Stomach smooth muscle (tissue), 2 donors: Measurements from ENCODE around the gene PRIMA1.

ENCODE experiments used
- H3K27ac ChIP-seq: one replicate; pipeline ENCODE4 v1.7.0; 2013; ENCODE audit warnings: mild to moderate bottlenecking, low read length, inconsistent platforms
- H3K27me3 ChIP-seq, 2 donors: one replicate each; pipeline ENCODE4 v1.7.0; 2013; ENCODE audit warnings: low read length in 2 of 2; ENCODE audit not compliant: insufficient read depth in 2 of 2, control insufficient read depth in 1 of 2
- H3K36me3 ChIP-seq, 2 donors: one replicate each; pipeline ENCODE4 v1.7.0; 2013; ENCODE audit warnings: low read length in 2 of 2; ENCODE audit not compliant: control insufficient read depth in 2 of 2, insufficient read depth in 2 of 2
- H3K4me1 ChIP-seq: one replicate; pipeline ENCODE4 v1.7.0; 2013; ENCODE audit warnings: low read length; ENCODE audit not compliant: control insufficient read depth, insufficient read depth
- H3K4me3 ChIP-seq, 2 donors: one replicate each; pipeline ENCODE4 v1.7.0; 2013; ENCODE audit warnings: low read length in 2 of 2
- H3K9ac ChIP-seq, 2 donors: one replicate each; pipeline ENCODE4 v1.7.0; 2013; ENCODE audit warnings: low read length in 2 of 2, mild to moderate bottlenecking in 1 of 2
- H3K9me3 ChIP-seq, 2 donors: one replicate each; pipeline ENCODE4 v1.7.0; 2013; ENCODE audit warnings: low read length in 2 of 2; ENCODE audit not compliant: control insufficient read depth in 2 of 2
- donor health status: healthy.
- donor health status: Pancreatic carcinoma.

PRIMA1 gene

GRCh38 chr14:93676416-93676958, 111.8 kb downstream of the PRIMA1 start:
- no peak overlapping the region for H3K4me3 ChIP-seq
- H3K4me1 ChIP-seq, result no peaks in the 10 kb centered on the region
- H3K27ac ChIP-seq, result no peak overlapping the region
- no peaks in the 10 kb centered on the region for H3K36me3 ChIP-seq
- no peaks in the 10 kb centered on the region for H3K9me3 ChIP-seq
- no peak overlapping the region for H3K9ac ChIP-seq
- H3K27me3 ChIP-seq, result no peaks in the 10 kb centered on the region

DNA sequence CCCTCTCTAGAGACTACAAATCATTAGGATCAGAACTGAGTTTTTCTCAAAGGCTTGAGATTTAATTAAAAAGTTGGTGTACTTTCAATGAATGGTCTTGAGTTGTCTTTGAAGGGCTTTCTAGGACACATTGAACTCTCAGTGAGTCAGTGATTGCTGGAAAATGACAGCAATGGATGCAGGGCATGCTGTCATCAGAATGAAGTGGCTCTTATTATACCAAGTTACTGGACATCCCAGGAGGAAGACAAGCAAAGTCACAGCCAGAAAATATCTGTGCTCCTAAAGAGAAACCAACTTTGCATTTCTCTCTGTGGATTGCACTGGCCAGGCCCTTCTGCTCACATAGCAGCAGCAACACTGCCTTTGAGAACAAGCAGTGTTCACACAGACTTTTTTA, 112.6 kb downstream of the PRIMA1 start:
- Histone ChIP-seq H3K4me3 (no peak overlapping the region), H3K9me3 (no peaks in the 10 kb centered on the region), H3K9ac (no peak overlapping the region), H3K27me3 (no peaks in the 10 kb centered on the region), H3K36me3 (no peaks in the 10 kb centered on the region), H3K27ac (no peak overlapping the region), H3K4me1 (no peaks in the 10 kb centered on the region)

- Histone ChIP-seq H3K4me1 (no peaks in the 10 kb centered on the region), H3K36me3 (no peaks in the 10 kb centered on the region), H3K9ac (no peak overlapping the region), H3K27me3 (peaks cover 0 to 2% of the 10 kb centered on the region in 2 donors), H3K4me3 (no peak overlapping the region), H3K27ac (no peak overlapping the region), H3K9me3 (no peaks in the 10 kb centered on the region)
These were observed 113.9 kb downstream of the PRIMA1 start for GRCh38 chr14:93674343-93674742.

GRCh38 chr14:93669632-93670031, 118.7 kb downstream of the PRIMA1 start:
- peaks cover 4 to 8% of the 10 kb centered on the region in 2 donors for H3K9me3 ChIP-seq
- peaks cover 0 to 2% of the 10 kb centered on the region in 2 donors for H3K27me3 ChIP-seq
- no peaks in the 10 kb centered on the region for H3K4me1 ChIP-seq
- H3K36me3 ChIP-seq, result no peaks in the 10 kb centered on the region
- H3K27ac ChIP-seq, result no peak overlapping the region
- H3K4me3 ChIP-seq, result no peak overlapping the region
- no peak overlapping the region for H3K9ac ChIP-seq
